Liver (tissue), 9 donors: ENCODE data around the gene PFDN2. TPM values are rescaled to one million over a fixed set of nuclear protein-coding genes. Genes with fewer than 3 reads are reported as not detected.

Experiments used
- DNase-seq: peaks from one replicate; pipeline ENCODE4 v3.0.0-alpha.2; 2017; ENCODE audit warnings: low spot score
- H3K27ac ChIP-seq, 2 donors: one replicate each; pipeline ENCODE4 v1.7.0; 2013; ENCODE audit warnings: inconsistent platforms in 2 of 2, low read length in 2 of 2, control low read depth in 1 of 2, low read depth in 1 of 2, mild to moderate bottlenecking in 1 of 2
- H3K27me3 ChIP-seq, 4 donors: one replicate each; pipeline versions ENCODE4 v1.6.1 to v1.7.0; 2013; ENCODE audit warnings: low read length in 3 of 4, inconsistent platforms in 1 of 4, mild to moderate bottlenecking in 1 of 4, moderate library complexity in 1 of 4; ENCODE audit not compliant: control insufficient read depth in 4 of 4, insufficient read depth in 4 of 4
- H3K36me3 ChIP-seq, 4 donors: one replicate each; pipeline versions ENCODE4 v1.6.1 to v1.7.0; 2013; ENCODE audit warnings: low read length in 3 of 4, mild to moderate bottlenecking in 3 of 4, low read depth in 1 of 4, moderate library complexity in 1 of 4; ENCODE audit not compliant: control insufficient read depth in 4 of 4, insufficient read depth in 3 of 4
- H3K4me1 ChIP-seq, 4 donors: one replicate each; pipeline versions ENCODE4 v1.6.1 to v1.7.0; 2013; ENCODE audit warnings: low read length in 3 of 4, mild to moderate bottlenecking in 3 of 4, moderate library complexity in 1 of 4; ENCODE audit not compliant: control insufficient read depth in 4 of 4, insufficient read depth in 4 of 4
- H3K4me3 ChIP-seq, 3 donors: one replicate each; pipeline versions ENCODE4 v1.6.1 to v1.7.0; 2013; ENCODE audit warnings: low read length in 3 of 3, control low read depth in 1 of 3, low read depth in 1 of 3, mild to moderate bottlenecking in 1 of 3
- H3K9ac ChIP-seq, 2 donors: one replicate each; pipeline ENCODE4 v1.7.0; 2013; ENCODE audit warnings: low read length in 2 of 2, mild to moderate bottlenecking in 2 of 2, moderate library complexity in 2 of 2, control low read depth in 1 of 2, low read depth in 1 of 2
- H3K9me3 ChIP-seq, 4 donors: one replicate each; pipeline versions ENCODE4 v1.6.1 to v1.7.0; 2013; ENCODE audit warnings: low read length in 3 of 4; ENCODE audit not compliant: control insufficient read depth in 4 of 4
- FOXA1 ChIP-seq: IDR thresholded peaks from 2 replicates; pipeline ENCODE4 v1.6.1; 2016; ENCODE audit warnings: antibody characterized with exemption
- FOXA2 ChIP-seq: IDR thresholded peaks from 2 replicates; pipeline ENCODE4 v1.6.1; 2016; ENCODE audit warnings: antibody characterized with exemption
- GABPA ChIP-seq, 2 donors: IDR thresholded peaks in 1 of 2; conservative IDR thresholded peaks in 1 of 2; 2 replicates each; pipeline ENCODE4 v1.6.1; 2016; ENCODE audit warnings: antibody characterized with exemption in 2 of 2, mild to moderate bottlenecking in 1 of 2, moderate library complexity in 1 of 2
- HNF4A ChIP-seq, 2 donors: conservative IDR thresholded peaks; 2 replicates each; pipeline ENCODE4 v1.6.1; 2016; ENCODE audit warnings: antibody characterized with exemption in 2 of 2, mild to moderate bottlenecking in 2 of 2
- JUND ChIP-seq, 2 donors: IDR thresholded peaks; 2 replicates each; pipeline ENCODE4 v1.6.1; 2016; ENCODE audit warnings: antibody characterized with exemption in 2 of 2
- RAD21 ChIP-seq, 2 donors: IDR thresholded peaks; 2 replicates each; pipeline ENCODE4 v1.6.1; 2016; ENCODE audit warnings: antibody characterized with exemption in 2 of 2, mild to moderate bottlenecking in 2 of 2
- SP1 ChIP-seq: IDR thresholded peaks from 2 replicates; pipeline ENCODE4 v1.6.1; 2018; ENCODE audit warnings: antibody characterized with exemption, mild to moderate bottlenecking
- TAF1 ChIP-seq: conservative IDR thresholded peaks from 2 replicates; pipeline ENCODE4 v1.6.1; 2016; ENCODE audit warnings: antibody characterized with exemption, mild to moderate bottlenecking
- WGBS: extraction: QIAGEN DNeasy Blood & Tissue Kit; methylation state at CpG from one replicate; pipeline ENCODE4 v1.1.7; 2013; 5-methylcytosine and 5-hydroxymethylcytosine counted together
- polyA plus RNA-seq, 2 donors: library from polyadenylated mRNA; stranded (reverse) in 1 of 2; unstranded in 1 of 2; fragments of 200-250 nt in 1 of 2; fragments of >200 nt in 1 of 2; fragmentation: Nextera tagmentation in 1 of 2; extraction: Ambion mirVana in 1 of 2; gene quantifications; one replicate each; pipeline versions ENCODE4 v1.2.1 to v1.2.3, GENCODE V29; 2013 to 2015
- total RNA-seq, 2 donors: library from RNA; depleted of rRNA; stranded (reverse); fragments of >200 nt; gene quantifications; one replicate each; pipeline ENCODE4 v1.2.3, GENCODE V29; 2014
- TF ChIP-seq, protein P1 (sequence below): fragments of 150-350 bp; IDR thresholded peaks from 2 replicates; pipeline ENCODE4 v1.5.1; 2017; ENCODE audit warnings: improper control_type of control experiment, low read depth, low read length; ENCODE audit not compliant: missing input control
- TF ChIP-seq, protein P2 (sequence below): IDR thresholded peaks from 2 replicates; pipeline ENCODE4 v1.6.1; 2016; ENCODE audit warnings: antibody characterized with exemption, mild to moderate bottlenecking
- TF ChIP-seq, protein P3 (sequence below): IDR thresholded peaks from 2 replicates; pipeline ENCODE4 v1.6.1; 2016; ENCODE audit warnings: antibody characterized with exemption
- TF ChIP-seq, protein P4 (sequence below): IDR thresholded peaks from 2 replicates; pipeline ENCODE4 v1.6.1; 2016; ENCODE audit warnings: antibody characterized with exemption
- donor health status: healthy.
- donor health status: healthy.
- donor health status: healthy.
- donor health status: healthy.
- donor health status: healthy.

Gene PFDN2
- total and polyA plus RNA-seq, 4 donors: 12.4 to 61.9 (median 34.0) TPM

DNA sequence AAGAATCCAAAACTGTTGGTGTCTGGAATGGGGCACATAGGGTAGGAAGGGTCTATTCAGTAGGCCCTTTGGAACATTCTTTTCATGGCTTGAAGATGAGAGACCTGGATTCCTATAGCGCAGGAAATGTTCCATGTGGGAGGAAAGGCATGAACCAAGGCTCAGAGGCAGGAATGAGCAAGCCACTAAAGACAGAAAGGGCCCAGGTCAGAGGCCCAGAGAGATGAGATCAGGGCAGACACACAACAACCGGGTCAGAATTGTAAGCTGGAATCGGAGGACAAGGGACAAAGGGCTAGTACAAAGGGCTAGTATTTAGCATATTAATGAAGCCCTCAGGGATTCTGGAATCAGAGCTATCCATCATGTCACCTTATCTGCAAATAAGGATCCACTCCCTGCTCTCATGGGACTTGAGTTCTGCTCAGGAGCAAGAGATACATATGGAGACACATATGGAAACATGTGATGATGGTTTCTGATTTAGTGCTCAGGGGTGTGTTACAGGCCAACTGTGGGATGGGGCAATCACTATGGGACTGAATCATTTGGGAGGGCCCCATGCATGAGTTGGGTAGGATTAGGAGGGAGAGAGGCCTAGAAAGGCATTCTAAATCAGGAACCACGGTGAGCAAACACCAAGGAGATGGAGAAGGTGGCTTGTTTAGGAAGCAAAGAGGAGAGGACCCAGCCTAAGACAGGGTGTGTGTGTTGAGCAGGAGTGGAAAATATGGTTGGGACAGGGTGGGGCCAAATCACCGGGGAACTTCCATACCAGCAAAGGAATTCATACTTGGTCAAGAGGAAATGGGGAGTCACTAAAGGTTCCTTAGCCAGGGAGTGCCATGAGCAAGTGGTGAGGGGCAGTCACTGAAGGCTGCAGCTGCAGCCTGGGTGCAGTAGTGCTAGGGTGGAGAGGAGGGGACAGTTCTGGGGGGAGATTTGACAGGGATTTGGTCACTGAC is 37.1 kb downstream of the PFDN2 start:
- 82% methylated on average over 5 of the region's 5 CpGs for WGBS
- DNase-seq: no peak

DNA sequence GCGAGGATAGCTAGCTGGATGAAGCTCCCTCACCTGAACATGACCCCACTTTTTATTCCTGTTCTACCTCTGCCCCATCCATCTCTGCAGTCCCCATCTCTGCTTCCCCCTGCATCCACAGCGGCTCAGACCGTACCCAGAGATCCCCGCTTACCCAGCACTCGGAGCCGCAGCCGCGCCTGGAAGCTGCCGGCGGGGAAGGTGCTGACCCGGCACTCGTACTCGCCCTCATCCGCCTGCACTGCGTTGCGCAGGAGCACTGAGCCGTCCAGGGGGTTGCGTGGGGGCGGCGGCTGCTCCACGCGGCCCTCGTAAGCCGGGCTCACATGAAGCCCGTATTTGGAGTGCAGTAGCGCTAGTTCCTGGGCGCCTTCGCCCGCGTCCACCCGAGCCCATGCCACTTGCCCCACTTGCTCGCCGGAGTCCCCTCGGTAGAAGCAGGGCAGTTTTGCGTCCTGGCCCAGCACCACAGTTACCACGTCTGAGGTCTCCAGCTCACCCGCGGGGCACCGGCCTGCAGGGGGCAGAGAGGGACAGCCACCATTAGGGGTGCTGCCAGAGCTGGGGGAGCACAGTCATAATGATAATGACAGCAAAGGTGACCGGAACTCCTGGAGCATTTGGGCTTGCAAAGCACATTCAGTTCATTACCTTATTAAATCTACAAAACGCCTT is 38.3 kb downstream of the PFDN2 start:
- Histone ChIP-seq H3K9me3 (no peaks in the 10 kb centered on the region), H3K9ac (no peak overlapping the region), H3K4me3 (no peak overlapping the region), H3K36me3 (no peaks in the 10 kb centered on the region), H3K4me1 (no peaks in the 10 kb centered on the region), H3K27me3 (no peaks in the 10 kb centered on the region), H3K27ac (no peak overlapping the region)
- WGBS: 66% methylated on average over 41 of the region's 41 CpGs
- DNase-seq: no peak
- TF ChIP-seq JUND (IDR thresholded peaks at IDR 0.05): no peak
- TF ChIP-seq, protein P1, sequence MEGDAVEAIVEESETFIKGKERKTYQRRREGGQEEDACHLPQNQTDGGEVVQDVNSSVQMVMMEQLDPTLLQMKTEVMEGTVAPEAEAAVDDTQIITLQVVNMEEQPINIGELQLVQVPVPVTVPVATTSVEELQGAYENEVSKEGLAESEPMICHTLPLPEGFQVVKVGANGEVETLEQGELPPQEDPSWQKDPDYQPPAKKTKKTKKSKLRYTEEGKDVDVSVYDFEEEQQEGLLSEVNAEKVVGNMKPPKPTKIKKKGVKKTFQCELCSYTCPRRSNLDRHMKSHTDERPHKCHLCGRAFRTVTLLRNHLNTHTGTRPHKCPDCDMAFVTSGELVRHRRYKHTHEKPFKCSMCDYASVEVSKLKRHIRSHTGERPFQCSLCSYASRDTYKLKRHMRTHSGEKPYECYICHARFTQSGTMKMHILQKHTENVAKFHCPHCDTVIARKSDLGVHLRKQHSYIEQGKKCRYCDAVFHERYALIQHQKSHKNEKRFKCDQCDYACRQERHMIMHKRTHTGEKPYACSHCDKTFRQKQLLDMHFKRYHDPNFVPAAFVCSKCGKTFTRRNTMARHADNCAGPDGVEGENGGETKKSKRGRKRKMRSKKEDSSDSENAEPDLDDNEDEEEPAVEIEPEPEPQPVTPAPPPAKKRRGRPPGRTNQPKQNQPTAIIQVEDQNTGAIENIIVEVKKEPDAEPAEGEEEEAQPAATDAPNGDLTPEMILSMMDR: no peak
- TF ChIP-seq, protein P2, sequence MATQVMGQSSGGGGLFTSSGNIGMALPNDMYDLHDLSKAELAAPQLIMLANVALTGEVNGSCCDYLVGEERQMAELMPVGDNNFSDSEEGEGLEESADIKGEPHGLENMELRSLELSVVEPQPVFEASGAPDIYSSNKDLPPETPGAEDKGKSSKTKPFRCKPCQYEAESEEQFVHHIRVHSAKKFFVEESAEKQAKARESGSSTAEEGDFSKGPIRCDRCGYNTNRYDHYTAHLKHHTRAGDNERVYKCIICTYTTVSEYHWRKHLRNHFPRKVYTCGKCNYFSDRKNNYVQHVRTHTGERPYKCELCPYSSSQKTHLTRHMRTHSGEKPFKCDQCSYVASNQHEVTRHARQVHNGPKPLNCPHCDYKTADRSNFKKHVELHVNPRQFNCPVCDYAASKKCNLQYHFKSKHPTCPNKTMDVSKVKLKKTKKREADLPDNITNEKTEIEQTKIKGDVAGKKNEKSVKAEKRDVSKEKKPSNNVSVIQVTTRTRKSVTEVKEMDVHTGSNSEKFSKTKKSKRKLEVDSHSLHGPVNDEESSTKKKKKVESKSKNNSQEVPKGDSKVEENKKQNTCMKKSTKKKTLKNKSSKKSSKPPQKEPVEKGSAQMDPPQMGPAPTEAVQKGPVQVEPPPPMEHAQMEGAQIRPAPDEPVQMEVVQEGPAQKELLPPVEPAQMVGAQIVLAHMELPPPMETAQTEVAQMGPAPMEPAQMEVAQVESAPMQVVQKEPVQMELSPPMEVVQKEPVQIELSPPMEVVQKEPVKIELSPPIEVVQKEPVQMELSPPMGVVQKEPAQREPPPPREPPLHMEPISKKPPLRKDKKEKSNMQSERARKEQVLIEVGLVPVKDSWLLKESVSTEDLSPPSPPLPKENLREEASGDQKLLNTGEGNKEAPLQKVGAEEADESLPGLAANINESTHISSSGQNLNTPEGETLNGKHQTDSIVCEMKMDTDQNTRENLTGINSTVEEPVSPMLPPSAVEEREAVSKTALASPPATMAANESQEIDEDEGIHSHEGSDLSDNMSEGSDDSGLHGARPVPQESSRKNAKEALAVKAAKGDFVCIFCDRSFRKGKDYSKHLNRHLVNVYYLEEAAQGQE: no peak
- TF ChIP-seq, protein P3, sequence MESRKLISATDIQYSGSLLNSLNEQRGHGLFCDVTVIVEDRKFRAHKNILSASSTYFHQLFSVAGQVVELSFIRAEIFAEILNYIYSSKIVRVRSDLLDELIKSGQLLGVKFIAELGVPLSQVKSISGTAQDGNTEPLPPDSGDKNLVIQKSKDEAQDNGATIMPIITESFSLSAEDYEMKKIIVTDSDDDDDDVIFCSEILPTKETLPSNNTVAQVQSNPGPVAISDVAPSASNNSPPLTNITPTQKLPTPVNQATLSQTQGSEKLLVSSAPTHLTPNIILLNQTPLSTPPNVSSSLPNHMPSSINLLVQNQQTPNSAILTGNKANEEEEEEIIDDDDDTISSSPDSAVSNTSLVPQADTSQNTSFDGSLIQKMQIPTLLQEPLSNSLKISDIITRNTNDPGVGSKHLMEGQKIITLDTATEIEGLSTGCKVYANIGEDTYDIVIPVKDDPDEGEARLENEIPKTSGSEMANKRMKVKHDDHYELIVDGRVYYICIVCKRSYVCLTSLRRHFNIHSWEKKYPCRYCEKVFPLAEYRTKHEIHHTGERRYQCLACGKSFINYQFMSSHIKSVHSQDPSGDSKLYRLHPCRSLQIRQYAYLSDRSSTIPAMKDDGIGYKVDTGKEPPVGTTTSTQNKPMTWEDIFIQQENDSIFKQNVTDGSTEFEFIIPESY: no peak
- no peak for TF ChIP-seq TAF1
- no peak for TF ChIP-seq FOXA1
- no peak for TF ChIP-seq GABPA (IDR thresholded peaks at IDR 0.05 in 1 of 2, conservative IDR thresholded peaks at IDR 0.05 in 1 of 2)

More for the DNA sequence above, 37.1 kb downstream of the PFDN2 start:
- H3K27me3 ChIP-seq: no peaks in the 10 kb centered on the region
- TF ChIP-seq HNF4A (conservative IDR thresholded peaks at IDR 0.05) (no peak), FOXA1 (no peak), SP1 (no peak), RAD21 (IDR thresholded peaks at IDR 0.05) (no peak), FOXA2 (no peak)
- TF ChIP-seq, protein P2: no peak
- TF ChIP-seq, protein P4, sequence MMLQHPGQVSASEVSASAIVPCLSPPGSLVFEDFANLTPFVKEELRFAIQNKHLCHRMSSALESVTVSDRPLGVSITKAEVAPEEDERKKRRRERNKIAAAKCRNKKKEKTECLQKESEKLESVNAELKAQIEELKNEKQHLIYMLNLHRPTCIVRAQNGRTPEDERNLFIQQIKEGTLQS: no peak
- TF ChIP-seq, protein P1: no peak
- no peaks in the 10 kb centered on the region for H3K4me1 ChIP-seq
- no peaks in the 10 kb centered on the region for H3K9me3 ChIP-seq
- H3K9ac ChIP-seq: no peak overlapping the region
- no peak overlapping the region for H3K27ac ChIP-seq
- no peaks in the 10 kb centered on the region for H3K36me3 ChIP-seq
- H3K4me3 ChIP-seq: no peak overlapping the region
